Measurements from ENCODE around the gene RNF135.
"Not testable (repeated sequence)": the region's sequence is repeated elsewhere in the genome, so short reads cannot be mapped to it uniquely, and the experiment has no call there.

GRCh38 chr17:30979919-30980318 is 9.1 kb downstream of the RNF135 start:
- not testable (repeated sequence) for TF ChIP-seq CTCF (conservative IDR thresholded peaks at IDR 0.05 in 1 of 2, IDR thresholded peaks at IDR 0.05 in 1 of 2; ENCODE audit: extremely low read depth in 1 of 2, insufficient read depth in 1 of 2, low read depth in 1 of 2, low read length in 2 of 2); EZH2 (IDR thresholded peaks at IDR 0.05; ENCODE audit: borderline replicate concordance, low read length)

Measured in mammary epithelial cell (primary cell).